GM21576 (cell line): ENCODE data around the gene PPP1R15B.
"Not testable (repeated sequence)": the region's sequence is repeated elsewhere in the genome, so short reads cannot be mapped to it uniquely, and the experiment has no call there.

Source experiments
- ATAC-seq: cut with Tn5 transposase; IDR thresholded peaks from one replicate; pipeline ENCODE4 v1.9.1; 2021; ENCODE audit warnings: mild to moderate bottlenecking, moderate library complexity; ENCODE audit not compliant: unreplicated experiment

The PPP1R15B gene

GRCh38 chr1:204443871-204444581 is 32.4 kb upstream of the PPP1R15B start:
- no peak for ATAC-seq

- no peak for ATAC-seq
Measured at GRCh38 chr1:204443260-204443619, 31.6 kb upstream of the PPP1R15B start.

GRCh38 chr1:204442376-204443259 is 31.0 kb upstream of the PPP1R15B start:
- no peak for ATAC-seq

- no peak for ATAC-seq
Measured at GRCh38 chr1:204441558-204441957, 29.9 kb upstream of the PPP1R15B start.

GRCh38 chr1:204439621-204440375 is 28.2 kb upstream of the PPP1R15B start:
- ATAC-seq, result no peak

GRCh38 chr1:204438628-204439027 is 27.0 kb upstream of the PPP1R15B start:
- no peak for ATAC-seq

- ATAC-seq, result no peak
Measured at GRCh38 chr1:204437796-204438570, 26.4 kb upstream of the PPP1R15B start.

- ATAC-seq, result no peak
Measured at GRCh38 chr1:204435872-204436271, 24.3 kb upstream of the PPP1R15B start.

GRCh38 chr1:204435381-204435831 is 23.8 kb upstream of the PPP1R15B start:
- no peak for ATAC-seq

- ATAC-seq, result no peak
Measured at GRCh38 chr1:204434116-204434755, 22.6 kb upstream of the PPP1R15B start.

GRCh38 chr1:204432708-204433107 is 21.1 kb upstream of the PPP1R15B start:
- ATAC-seq, result no peak

GRCh38 chr1:204431310-204432184 is 19.9 kb upstream of the PPP1R15B start:
- no peak for ATAC-seq

- no peak for ATAC-seq
Measured at GRCh38 chr1:204429746-204430145, 18.1 kb upstream of the PPP1R15B start.

GRCh38 chr1:204426971-204427701 is 15.5 kb upstream of the PPP1R15B start:
- no peak for ATAC-seq

GRCh38 chr1:204426474-204426873 is 14.9 kb upstream of the PPP1R15B start:
- no peak for ATAC-seq

- ATAC-seq, result no peak
Measured at GRCh38 chr1:204426035-204426436, 14.4 kb upstream of the PPP1R15B start.

- no peak for ATAC-seq
Measured at GRCh38 chr1:204424621-204425020, 13.0 kb upstream of the PPP1R15B start.

- not testable (repeated sequence) for ATAC-seq
Measured at GRCh38 chr1:204422061-204422705, 10.6 kb upstream of the PPP1R15B start.
